ENCODE measurements around the gene BET1.

BET1 gene

GRCh38 chr7:94011714-94012353 is 7.7 kb upstream of the BET1 start:
- no peak for DNase-seq

GRCh38 chr7:94008537-94008936 is 4.4 kb upstream of the BET1 start:
- no peak for DNase-seq

- DNase-seq, result no peak
Measured at GRCh38 chr7:94005753-94006152, 1.6 kb upstream of the BET1 start.

DNA sequence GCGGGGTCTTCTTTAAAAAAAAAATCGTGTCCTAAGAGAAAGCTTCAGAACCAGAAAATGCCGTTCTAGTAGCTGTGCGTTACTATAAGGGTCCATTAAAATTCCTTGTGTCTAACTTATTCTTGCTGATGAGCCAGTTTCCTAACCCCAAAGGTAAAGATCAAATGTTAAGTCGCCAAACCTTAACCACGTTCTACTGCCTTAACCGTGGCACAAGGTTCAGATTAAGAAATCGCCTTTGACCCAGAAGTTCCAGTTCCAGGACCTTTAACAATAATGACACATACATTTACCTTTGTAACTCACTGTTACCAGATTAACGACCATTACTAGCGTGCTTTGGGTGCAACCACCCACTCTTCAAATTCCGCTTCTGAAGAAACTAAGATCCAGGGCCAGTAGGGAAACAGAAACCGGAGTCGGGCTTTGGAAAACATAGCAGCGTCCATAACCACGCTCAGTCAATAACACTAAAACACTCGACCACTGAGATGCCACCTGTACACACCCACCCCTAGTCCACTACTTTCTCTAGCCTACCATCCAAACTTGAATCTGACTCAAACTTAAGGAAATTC is 620 bp downstream of the BET1 start:
- no peak for DNase-seq

DNA sequence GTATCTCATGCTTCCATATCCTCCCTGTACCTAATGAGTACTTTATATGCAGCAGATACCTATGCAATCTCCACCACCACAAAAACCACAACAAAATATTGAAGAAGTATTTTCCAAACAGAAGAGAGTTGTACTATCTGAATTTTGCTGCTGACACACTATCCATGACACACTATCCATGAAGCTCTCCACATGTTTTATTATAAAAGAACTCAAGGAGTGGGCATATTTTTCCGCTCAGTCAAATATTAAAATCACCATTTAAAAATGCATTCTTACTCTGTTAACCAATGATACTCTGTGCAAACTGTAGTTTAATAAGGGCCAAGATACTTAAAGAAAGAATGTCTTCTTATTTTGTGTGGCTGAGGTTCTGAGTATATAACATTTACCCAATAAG is 2.8 kb downstream of the BET1 start:
- no peak for DNase-seq

DNA sequence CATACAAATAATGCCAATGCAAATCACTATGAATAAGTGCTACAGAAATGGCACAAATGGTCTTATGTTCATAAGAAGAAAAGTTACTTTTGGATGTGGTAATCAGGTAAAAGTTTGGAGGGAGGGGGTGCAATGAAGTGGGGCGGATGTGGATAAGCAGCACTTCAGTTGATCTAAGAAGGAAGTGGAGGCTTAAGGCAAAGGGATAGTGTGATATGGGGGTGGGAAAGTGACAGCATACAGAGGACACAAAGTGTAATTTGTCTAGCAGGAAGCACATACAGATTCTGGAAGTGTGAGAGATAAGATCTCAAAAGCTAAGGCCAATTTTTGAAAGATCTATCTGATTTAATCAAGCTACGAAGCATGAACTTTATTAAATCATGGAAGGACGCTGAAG is 6.3 kb downstream of the BET1 start:
- DNase-seq, result no peak

DNA sequence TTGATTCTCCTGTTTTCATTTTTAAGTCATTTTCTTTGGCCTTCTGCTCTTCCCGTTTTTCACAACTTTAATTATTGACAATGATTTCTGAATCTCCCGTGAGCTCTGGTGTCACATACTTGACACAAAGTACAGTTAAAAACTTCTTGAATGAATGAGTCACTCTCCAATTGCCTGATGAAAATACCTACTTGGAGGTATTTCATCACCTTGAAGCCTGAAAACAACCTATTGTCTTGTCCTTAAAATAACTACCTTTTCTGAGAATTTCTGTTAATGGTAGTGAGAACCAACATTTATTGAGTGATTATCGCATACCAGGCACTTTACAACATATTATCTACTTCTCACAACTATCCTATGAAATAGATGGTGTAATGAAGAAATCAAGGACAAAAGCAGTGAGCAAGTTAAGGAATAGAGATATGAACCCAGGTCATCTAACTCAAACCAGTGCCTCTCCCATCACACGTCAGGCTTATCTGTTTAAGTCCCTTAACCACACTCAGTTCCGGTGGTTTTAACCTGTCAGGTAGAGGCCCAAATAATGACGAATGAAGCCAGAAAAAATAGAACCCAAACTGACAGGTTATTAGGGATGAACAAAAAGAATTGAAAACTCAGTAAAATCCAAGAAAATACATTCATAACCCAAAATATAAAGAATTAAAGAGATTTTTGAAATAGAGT is 11.6 kb downstream of the BET1 start:
- DNase-seq, result no peak

GRCh38 chr7:93987297-93987696 is 16.9 kb downstream of the BET1 start:
- no peak for DNase-seq

- no peak for DNase-seq
Measured at GRCh38 chr7:93985101-93985500, 19.1 kb downstream of the BET1 start.

GRCh38 chr7:93984024-93984423 is 20.1 kb downstream of the BET1 start:
- no peak for DNase-seq

DNA sequence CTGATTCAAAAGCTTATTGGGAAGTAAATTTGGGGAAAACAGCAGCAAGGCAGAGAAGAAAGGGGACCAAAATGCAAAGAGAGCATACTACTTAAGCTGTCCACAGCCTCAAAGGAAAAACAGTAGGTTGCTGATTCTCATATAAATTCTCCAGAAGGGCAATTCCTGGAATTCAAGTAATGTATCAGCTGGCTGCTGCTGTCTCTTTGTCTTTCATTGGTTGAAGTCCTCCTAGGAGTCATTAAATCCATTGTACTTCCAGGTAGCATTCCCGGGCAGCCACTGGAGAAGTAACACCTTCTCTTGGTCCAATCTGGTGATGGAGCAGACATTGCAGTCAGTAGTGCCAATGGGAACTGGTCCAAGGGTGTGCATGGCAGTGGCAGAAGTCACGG is 22.7 kb downstream of the BET1 start:
- DNase-seq, result no peak

DNA sequence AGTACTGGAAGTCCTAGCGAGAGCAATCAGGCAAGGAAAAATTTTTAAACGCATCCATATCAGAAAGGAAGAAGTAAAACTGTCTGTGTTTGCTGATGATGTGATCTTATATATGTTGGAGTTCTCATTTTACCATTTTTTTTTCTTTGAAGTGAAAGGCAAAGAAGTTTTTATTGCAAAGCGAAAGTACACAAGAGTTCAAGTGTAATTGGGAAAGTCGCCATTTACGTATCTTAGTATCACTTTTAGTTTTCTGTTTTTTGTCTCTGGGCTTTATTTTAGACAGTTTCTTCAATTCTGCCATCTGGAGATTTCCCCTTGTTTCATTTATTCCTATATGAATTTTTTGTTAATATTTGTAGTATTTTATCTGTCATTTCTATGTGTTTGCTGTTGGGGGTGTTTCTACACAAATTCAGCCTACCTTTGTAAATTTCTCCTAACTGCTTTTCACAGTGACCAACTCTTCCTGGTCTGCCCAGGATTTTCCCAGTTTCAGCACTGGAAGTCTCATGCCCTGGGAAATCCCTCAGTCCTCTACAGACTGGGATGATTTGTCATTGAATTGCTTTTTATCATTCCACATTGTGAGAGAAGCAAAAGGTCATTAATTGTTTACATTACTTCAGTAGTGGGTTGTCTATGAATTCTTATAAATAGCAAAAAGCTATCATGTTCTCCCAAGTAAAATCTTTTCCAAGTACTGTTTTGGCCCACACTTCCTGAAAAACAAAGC is 23.2 kb downstream of the BET1 start:
- no peak for DNase-seq

DNA sequence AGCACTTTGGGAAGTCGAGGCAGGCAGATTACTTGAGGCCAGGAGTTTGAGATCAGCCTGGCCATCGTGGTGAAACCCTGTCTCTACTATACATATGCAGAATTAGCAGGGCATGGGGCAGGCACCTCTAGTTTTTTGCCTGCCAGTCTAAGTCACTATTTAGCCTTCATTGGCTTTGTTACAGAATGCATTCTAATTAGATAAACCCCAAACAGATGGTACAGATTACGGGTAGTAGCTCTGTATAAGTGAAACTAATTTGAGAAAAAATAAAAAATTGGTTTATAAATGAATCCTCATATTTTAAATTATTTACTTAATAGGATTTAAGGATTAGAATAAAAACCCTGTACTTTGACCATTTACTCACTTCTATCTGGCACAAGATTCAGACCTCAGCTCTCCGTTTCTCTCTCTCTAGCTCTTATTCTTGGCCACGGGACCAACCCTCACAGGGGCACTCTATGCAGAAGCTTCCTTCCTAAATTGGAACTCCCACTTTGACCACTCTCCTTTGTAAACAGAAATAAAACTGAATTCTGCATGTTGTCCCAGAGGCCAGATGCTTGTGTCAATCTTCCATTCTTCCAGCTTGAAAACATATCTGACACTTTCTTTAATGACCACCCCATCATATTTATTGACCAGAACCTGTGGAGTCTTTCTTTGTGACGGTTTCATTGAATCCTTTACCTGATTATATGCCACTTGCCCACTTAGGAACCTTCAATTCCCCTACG is 26.8 kb downstream of the BET1 start:
- DNase-seq, result no peak

GRCh38 chr7:93973134-93973533 is 31.0 kb downstream of the BET1 start:
- DNase-seq, result no peak

DNA sequence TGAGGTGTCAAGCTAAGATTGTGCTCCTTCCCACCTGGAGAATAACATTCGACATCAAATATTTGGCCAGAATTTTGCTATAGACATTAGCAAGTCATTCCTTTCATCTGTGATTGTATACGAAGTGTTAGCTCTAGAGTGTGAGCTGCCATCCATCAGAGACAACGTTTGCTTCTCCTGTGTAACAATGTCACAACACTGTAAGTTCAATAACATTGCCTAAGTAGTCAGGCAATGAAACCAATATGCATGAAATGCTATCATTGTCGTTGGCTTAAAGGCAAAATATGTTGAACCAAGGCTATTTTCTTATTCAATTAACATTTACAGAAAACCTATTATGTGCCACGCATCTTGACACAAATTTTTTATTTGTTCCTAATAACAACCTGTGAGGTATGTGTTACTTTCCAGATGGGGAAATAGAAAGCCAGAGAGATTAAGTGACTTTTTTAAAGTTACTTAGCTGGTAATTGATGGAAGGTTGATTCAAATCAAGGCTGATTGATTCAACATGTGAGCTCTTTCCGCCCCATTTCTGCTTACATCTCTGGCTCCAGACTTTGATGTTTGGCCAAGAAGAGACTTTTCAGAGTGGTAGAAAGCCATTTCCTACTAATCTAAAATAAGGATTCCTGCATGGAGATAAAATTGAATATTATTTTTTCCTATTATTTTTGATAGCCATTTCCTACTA is 32.0 kb downstream of the BET1 start:
- no peak for DNase-seq

DNA sequence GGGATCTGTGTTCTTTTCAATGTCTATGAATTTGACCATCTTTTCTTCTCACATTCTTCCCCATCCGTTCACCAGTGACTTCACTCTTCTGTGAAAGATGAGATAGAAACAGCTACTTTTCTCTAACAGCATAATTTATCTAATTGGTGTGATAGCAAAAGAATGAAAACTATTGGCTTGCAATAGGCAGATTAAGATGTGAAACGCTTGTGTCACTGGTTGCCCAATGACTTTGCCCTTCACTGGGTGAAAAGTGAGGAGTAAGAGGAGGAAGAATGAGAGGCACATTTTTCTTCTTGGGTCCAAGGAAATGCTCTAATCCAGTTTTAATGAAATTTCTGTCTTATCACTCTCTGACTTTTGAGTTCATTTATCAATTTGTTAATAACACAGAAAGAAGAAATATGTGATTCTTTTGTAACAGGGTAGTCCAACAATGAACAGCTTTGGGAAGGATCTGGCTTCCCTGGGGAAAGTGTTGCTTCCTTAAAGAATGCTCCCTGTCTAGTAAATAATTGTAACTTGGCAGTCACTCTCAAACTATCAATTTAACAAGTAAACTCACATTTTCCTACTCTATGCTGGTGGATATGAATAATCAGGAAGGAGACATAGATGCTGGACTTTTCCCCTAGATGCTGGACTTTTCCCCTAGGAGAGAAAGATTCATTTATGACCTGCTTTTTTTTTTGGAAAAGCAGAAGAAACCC is 35.1 kb downstream of the BET1 start:
- no peak for DNase-seq

GRCh38 chr7:93964813-93965212 is 39.3 kb downstream of the BET1 start:
- DNase-seq, result no peak

DNA sequence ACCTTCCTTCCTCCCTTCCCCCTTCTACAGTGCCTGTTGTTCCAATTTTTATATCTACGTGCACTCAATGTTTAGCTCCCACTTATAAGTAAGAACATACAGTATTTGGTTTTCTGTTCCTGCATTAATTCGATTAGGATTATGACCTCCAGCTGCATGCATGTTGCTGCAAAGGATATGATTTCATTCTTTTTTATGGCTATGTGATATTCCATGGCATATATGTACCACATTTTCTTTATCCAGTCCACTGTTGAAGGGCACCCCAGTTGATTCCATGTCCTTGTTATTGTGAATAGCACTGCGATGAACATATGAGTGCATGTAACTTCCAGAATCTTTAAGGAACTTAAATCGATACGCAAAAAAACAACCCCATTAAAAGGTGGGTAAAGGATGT is 39.9 kb downstream of the BET1 start:
- no peak for DNase-seq

DNA sequence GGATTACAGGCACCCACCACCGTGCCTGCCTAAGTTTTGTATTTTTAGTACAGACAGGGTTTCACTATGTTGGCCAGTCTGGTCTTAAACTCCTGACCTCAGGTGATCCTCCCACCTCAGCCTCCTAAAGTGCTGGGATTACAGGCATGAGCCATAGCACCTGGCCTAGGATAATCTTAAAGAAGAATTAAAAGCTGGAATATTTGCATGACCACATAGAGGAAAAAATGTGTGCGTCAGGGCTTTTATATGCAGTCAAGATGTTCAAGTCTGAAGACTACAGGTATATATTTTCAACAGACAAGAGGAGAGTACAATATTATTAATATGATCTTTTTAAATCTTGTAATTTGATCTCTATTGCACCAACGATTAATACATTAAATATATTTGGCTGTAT is 43.2 kb downstream of the BET1 start:
- DNase-seq, result no peak

- DNase-seq, result no peak
Measured at GRCh38 chr7:93958651-93959050, 45.5 kb downstream of the BET1 start.

DNA sequence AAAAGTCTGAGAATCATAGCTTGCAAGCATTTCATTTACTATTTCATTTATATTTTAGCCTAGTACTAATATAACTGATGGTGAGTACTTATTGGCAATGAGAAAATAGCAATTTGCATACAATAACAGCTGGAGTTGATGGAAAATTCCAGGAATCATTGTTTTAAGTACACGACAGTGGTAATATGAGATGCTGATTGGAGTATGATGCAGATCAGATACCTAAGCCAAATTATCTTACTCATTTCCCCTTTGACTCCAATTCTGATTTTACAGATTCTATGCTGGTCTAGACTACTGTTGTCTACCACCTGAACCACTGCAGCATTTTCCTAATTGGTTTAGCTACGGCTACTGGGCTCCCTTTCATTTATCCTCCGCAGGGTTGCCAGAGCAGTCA is 45.9 kb downstream of the BET1 start:
- DNase-seq, result no peak

- no peak for DNase-seq
Measured at GRCh38 chr7:93957767-93958166, 46.4 kb downstream of the BET1 start.
